Keratinocyte (primary cell): ENCODE results near the gene TARP.

Experiments
- DNase-seq: peaks from one replicate; pipeline ENCODE4 v3.0.0-alpha.2; 2011; ENCODE audit warnings: low read depth, missing footprints, low spot score
- FAIRE-seq: peaks from 2 replicates; lab custom pipeline; 2011; peaks lifted over from hg19 to GRCh38; lab: Jason Lieb, UNC
- H2AFZ ChIP-seq: 2 replicates; pipeline ENCODE4 v1.6.0; 2012; ENCODE audit warnings: low read length, control low read depth, inconsistent platforms; ENCODE audit not compliant: control insufficient read depth
- H3K27ac ChIP-seq: 2 replicates; pipeline ENCODE4 v1.5.1; 2011; ENCODE audit warnings: low read length; ENCODE audit not compliant: control insufficient read depth, insufficient read depth
- H3K27me3 ChIP-seq: 3 replicates; pipeline ENCODE4 v1.6.0; 2011; ENCODE audit warnings: low read length; ENCODE audit not compliant: control insufficient read depth, insufficient read depth; ENCODE audit errors: extremely low read depth
- H3K36me3 ChIP-seq, 2 experiments: 2 replicates in 1 of 2; 3 replicates in 1 of 2; pipeline ENCODE4 v1.5.1; 2011; ENCODE audit warnings: low read length in 2 of 2, mild to moderate bottlenecking in 1 of 2; ENCODE audit not compliant: control insufficient read depth in 2 of 2, insufficient read depth in 2 of 2; ENCODE audit errors: extremely low read depth in 1 of 2
- H3K4me1 ChIP-seq: 3 replicates; pipeline ENCODE4 v1.5.1; 2011; ENCODE audit warnings: low read length; ENCODE audit not compliant: control insufficient read depth, insufficient read depth; ENCODE audit errors: extremely low read depth
- H3K4me2 ChIP-seq: 3 replicates; pipeline ENCODE4 v1.6.0; 2011; ENCODE audit warnings: low read depth, low read length; ENCODE audit not compliant: control insufficient read depth, insufficient read depth; ENCODE audit errors: extremely low read depth
- H3K4me3 ChIP-seq, 3 experiments: fragments of 200-600 bp in 1 of 3; sonication (generic) in 1 of 3; 2 replicates in 2 of 3; 3 replicates in 1 of 3; pipeline ENCODE4 v1.5.1; 2011 to 2016; ENCODE audit warnings: low read length in 3 of 3, mild to moderate bottlenecking in 3 of 3, control low read depth in 2 of 3, inconsistent platforms in 1 of 3, low read depth in 1 of 3, mixed read lengths in 1 of 3, mixed run types in 1 of 3, moderate library complexity in 1 of 3; ENCODE audit not compliant: control insufficient read depth in 2 of 3, insufficient read depth in 2 of 3; ENCODE audit errors: extremely low read depth in 1 of 3
- H3K79me2 ChIP-seq: 2 replicates; pipeline ENCODE4 v1.6.0; 2012; ENCODE audit warnings: low read length; ENCODE audit not compliant: control insufficient read depth, insufficient read depth
- H3K9ac ChIP-seq: 3 replicates; pipeline ENCODE4 v1.6.0; 2011; ENCODE audit warnings: low read length; ENCODE audit not compliant: control insufficient read depth, insufficient read depth; ENCODE audit errors: extremely low read depth
- H3K9me1 ChIP-seq: 3 replicates; pipeline ENCODE4 v1.6.0; 2011; ENCODE audit warnings: low read length; ENCODE audit not compliant: control insufficient read depth, insufficient read depth; ENCODE audit errors: extremely low read depth
- H3K9me3 ChIP-seq: 2 replicates; pipeline ENCODE4 v1.5.1; 2012; ENCODE audit warnings: low read depth, low read length; ENCODE audit not compliant: control insufficient read depth
- H4K20me1 ChIP-seq: 3 replicates; pipeline ENCODE4 v1.6.0; 2011; ENCODE audit warnings: low read length; ENCODE audit not compliant: control insufficient read depth, insufficient read depth; ENCODE audit errors: extremely low read depth
- EZH2 ChIP-seq: IDR thresholded peaks from one replicate; pipeline ENCODE4 v1.6.1; 2012; ENCODE audit warnings: inconsistent platforms, mild to moderate bottlenecking, low read length, moderate library complexity
- dilution Hi-C: fragments of 300-500 bp; cut with MboI; formaldehyde crosslinking; loops from one replicate; pipeline ENCODE4 v1.7.0; 2020; ENCODE audit warnings: low sequenced_read_pairs; ENCODE audit not compliant: extremely low pct_ligation_motif_present
- TF ChIP-seq, protein P1 (sequence below), 3 experiments: IDR thresholded peaks in 1 of 3; conservative IDR thresholded peaks in 1 of 3; optimal IDR thresholded peaks in 1 of 3; 2 replicates in 2 of 3; 3 replicates in 1 of 3; pipeline versions ENCODE3 to v1.5.1; 2011; ENCODE audit warnings: low read length in 3 of 3, mild to moderate bottlenecking in 3 of 3, moderate library complexity in 2 of 3, control low read depth in 1 of 3, inconsistent platforms in 1 of 3; ENCODE audit not compliant: insufficient read depth in 2 of 3; ENCODE audit errors: extremely low read depth in 1 of 3

The TARP gene

GRCh38 chr7:38296059-38296857 is 22.8 kb upstream of the TARP start:
- no peaks in the 10 kb centered on the region for H3K36me3 ChIP-seq
- H3K79me2 ChIP-seq: no peaks in the 10 kb centered on the region

GRCh38 chr7:38294926-38295325 is 21.5 kb upstream of the TARP start:
- TF ChIP-seq, protein P1, sequence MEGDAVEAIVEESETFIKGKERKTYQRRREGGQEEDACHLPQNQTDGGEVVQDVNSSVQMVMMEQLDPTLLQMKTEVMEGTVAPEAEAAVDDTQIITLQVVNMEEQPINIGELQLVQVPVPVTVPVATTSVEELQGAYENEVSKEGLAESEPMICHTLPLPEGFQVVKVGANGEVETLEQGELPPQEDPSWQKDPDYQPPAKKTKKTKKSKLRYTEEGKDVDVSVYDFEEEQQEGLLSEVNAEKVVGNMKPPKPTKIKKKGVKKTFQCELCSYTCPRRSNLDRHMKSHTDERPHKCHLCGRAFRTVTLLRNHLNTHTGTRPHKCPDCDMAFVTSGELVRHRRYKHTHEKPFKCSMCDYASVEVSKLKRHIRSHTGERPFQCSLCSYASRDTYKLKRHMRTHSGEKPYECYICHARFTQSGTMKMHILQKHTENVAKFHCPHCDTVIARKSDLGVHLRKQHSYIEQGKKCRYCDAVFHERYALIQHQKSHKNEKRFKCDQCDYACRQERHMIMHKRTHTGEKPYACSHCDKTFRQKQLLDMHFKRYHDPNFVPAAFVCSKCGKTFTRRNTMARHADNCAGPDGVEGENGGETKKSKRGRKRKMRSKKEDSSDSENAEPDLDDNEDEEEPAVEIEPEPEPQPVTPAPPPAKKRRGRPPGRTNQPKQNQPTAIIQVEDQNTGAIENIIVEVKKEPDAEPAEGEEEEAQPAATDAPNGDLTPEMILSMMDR (optimal IDR thresholded peaks at IDR 0.05 in 1 of 3, IDR thresholded peaks at IDR 0.05 in 1 of 3, conservative IDR thresholded peaks at IDR 0.05 in 1 of 3; ENCODE audit: extremely low read depth in 1 of 3, insufficient read depth in 2 of 3, low read length in 3 of 3): no peak
- TF ChIP-seq EZH2: no peak
- no peaks in the 10 kb centered on the region for H3K9me1 ChIP-seq
- H4K20me1 ChIP-seq: no peaks in the 10 kb centered on the region
- dilution Hi-C loops: no loop called here
- no peaks in the 10 kb centered on the region for H3K27me3 ChIP-seq
- no peak overlapping the region for H3K27ac ChIP-seq
- H3K9me3 ChIP-seq: no peaks in the 10 kb centered on the region
- no peaks in the 10 kb centered on the region for H3K4me1 ChIP-seq
- H3K4me2 ChIP-seq: no peak overlapping the region
- H3K4me3 ChIP-seq: no peak overlapping the region
- H3K9ac ChIP-seq: no peak overlapping the region
- DNase-seq: no peak
- no peak for FAIRE-seq
- no peaks in the 10 kb centered on the region for H3K79me2 ChIP-seq
- no peaks in the 10 kb centered on the region for H3K36me3 ChIP-seq
- H2AFZ ChIP-seq: no peak overlapping the region

More at GRCh38 chr7:38296059-38296857, 22.8 kb upstream of the TARP start:
- Histone ChIP-seq H3K9me1 (no peaks in the 10 kb centered on the region), H3K27ac (no peak overlapping the region), H4K20me1 (no peaks in the 10 kb centered on the region), H3K9ac (no peak overlapping the region), H3K9me3 (no peaks in the 10 kb centered on the region), H3K4me1 (no peaks in the 10 kb centered on the region), H3K27me3 (no peaks in the 10 kb centered on the region), H3K4me3 (no peak overlapping the region), H2AFZ (no peak overlapping the region), H3K4me2 (no peak overlapping the region)
- no peak for FAIRE-seq
- no peak for DNase-seq
- TF ChIP-seq, protein P1 (optimal IDR thresholded peaks at IDR 0.05 in 1 of 3, IDR thresholded peaks at IDR 0.05 in 1 of 3, conservative IDR thresholded peaks at IDR 0.05 in 1 of 3; ENCODE audit: extremely low read depth in 1 of 3, insufficient read depth in 2 of 3, low read length in 3 of 3): no peak
- no peak for TF ChIP-seq EZH2
- dilution Hi-C loops: no loop called here
